C4-2B (cell line): ENCODE results near the gene TSSC4.

Source experiments
- ZFX ChIP-seq: fragments of 450-650 bp; IDR thresholded peaks from 2 replicates; pipeline ENCODE4 v1.6.1; 2017
- TF ChIP-seq, protein P1 (sequence below): fragments of 450-650 bp; conservative IDR thresholded peaks from 2 replicates; pipeline ENCODE4 v1.5.1; 2017; ENCODE audit warnings: mild to moderate bottlenecking

DNA sequence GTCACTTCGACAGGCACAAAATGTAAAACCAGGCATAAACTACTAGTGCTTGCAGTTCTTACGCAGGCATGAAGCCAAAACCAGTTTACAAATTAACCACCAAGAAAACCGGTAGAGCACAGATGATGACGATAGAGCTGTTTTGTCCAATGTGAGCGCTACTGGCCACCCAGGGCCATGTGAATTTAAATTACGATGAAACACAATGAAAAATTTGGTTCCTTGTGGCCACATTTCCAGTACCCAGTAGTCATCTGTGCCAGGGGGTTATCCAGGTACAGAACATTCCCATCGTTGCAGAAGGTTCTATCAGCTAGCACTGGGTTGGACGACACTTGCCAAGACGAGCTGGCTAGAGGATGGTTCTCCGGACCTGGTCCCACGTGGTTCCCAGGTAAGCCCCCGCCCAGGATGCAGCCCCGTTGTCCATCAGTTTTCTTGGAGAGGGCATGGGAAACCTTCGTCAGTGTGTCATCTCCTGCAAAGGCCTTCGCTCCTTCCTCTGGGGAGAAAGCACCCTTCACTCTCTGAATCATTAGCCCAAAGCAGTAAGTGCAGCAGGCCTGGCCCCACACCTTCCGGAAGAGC lies 24.5 kb upstream of the TSSC4 start:
- TF ChIP-seq, protein P1, sequence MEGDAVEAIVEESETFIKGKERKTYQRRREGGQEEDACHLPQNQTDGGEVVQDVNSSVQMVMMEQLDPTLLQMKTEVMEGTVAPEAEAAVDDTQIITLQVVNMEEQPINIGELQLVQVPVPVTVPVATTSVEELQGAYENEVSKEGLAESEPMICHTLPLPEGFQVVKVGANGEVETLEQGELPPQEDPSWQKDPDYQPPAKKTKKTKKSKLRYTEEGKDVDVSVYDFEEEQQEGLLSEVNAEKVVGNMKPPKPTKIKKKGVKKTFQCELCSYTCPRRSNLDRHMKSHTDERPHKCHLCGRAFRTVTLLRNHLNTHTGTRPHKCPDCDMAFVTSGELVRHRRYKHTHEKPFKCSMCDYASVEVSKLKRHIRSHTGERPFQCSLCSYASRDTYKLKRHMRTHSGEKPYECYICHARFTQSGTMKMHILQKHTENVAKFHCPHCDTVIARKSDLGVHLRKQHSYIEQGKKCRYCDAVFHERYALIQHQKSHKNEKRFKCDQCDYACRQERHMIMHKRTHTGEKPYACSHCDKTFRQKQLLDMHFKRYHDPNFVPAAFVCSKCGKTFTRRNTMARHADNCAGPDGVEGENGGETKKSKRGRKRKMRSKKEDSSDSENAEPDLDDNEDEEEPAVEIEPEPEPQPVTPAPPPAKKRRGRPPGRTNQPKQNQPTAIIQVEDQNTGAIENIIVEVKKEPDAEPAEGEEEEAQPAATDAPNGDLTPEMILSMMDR = no peak
- TF ChIP-seq ZFX = no peak
